Activated CD4-positive, CD25-positive, alpha-beta regulatory T cell (primary cell): ENCODE results near the gene RAB14.

Source experiments
- DNase-seq, 4 experiments: peaks; one replicate each; lab custom pipeline; 2025; lab: John Stamatoyannopoulos, UW

Gene RAB14

GRCh38 chr9:121201738-121202533 is at the start of gene RAB14:
RAB14 (minus strand) TSS chr9:121201869; CDS start chr9:121193412, 8,457 bp downstream.
- DNase-seq = peak; percentile 99 to 100 (median 100)

- DNase-seq = no peak
Measured at GRCh38 chr9:121249563-121249962, 47.9 kb upstream of the RAB14 start.

- no peak for DNase-seq
Measured at GRCh38 chr9:121246821-121247561, 45.3 kb upstream of the RAB14 start.

- no peak for DNase-seq
Measured at GRCh38 chr9:121242959-121243346, 41.3 kb upstream of the RAB14 start.

- DNase-seq = no peak
Measured at GRCh38 chr9:121242219-121242958, 40.7 kb upstream of the RAB14 start.

- DNase-seq = no peak
Measured at GRCh38 chr9:121240472-121241135, 38.9 kb upstream of the RAB14 start.

GRCh38 chr9:121239851-121240250 is 38.2 kb upstream of the RAB14 start:
- no peak for DNase-seq

GRCh38 chr9:121239071-121239470 is 37.4 kb upstream of the RAB14 start:
- no peak for DNase-seq

- no peak for DNase-seq
Measured at GRCh38 chr9:121237916-121238315, 36.2 kb upstream of the RAB14 start.

- no peak for DNase-seq
Measured at GRCh38 chr9:121235512-121235911, 33.8 kb upstream of the RAB14 start.

GRCh38 chr9:121234832-121235161 is 33.1 kb upstream of the RAB14 start:
- no peak for DNase-seq

GRCh38 chr9:121233906-121234831 is 32.5 kb upstream of the RAB14 start:
- DNase-seq = no peak

GRCh38 chr9:121232251-121232650 is 30.6 kb upstream of the RAB14 start:
- no peak for DNase-seq

- no peak for DNase-seq
Measured at GRCh38 chr9:121230256-121230655, 28.6 kb upstream of the RAB14 start.

- no peak for DNase-seq
Measured at GRCh38 chr9:121227862-121228261, 26.2 kb upstream of the RAB14 start.

- no peak for DNase-seq
Measured at GRCh38 chr9:121226175-121226574, 24.5 kb upstream of the RAB14 start.

- no peak for DNase-seq
Measured at GRCh38 chr9:121225240-121225639, 23.6 kb upstream of the RAB14 start.

- no peak for DNase-seq
Measured at GRCh38 chr9:121222524-121223171, 21.0 kb upstream of the RAB14 start.

GRCh38 chr9:121221664-121222055 is 20.0 kb upstream of the RAB14 start:
- no peak for DNase-seq

GRCh38 chr9:121220996-121221663 is 19.5 kb upstream of the RAB14 start:
- DNase-seq = no peak
